Measurements from ENCODE around the gene AGO4. TPM values are rescaled to one million over a fixed set of nuclear protein-coding genes. Genes with fewer than 3 reads are reported as not detected.

The AGO4 gene
- total and polyA plus RNA-seq, 4 donors, result 1.7 to 14.9 (median 7.3) TPM

- Histone ChIP-seq H3K27ac (ENCODE audit: low read depth in 1 of 2, low read length in 2 of 2) (no peak overlapping the region), H3K36me3 (ENCODE audit: control insufficient read depth in 4 of 4, insufficient read depth in 3 of 4, low read depth in 1 of 4, low read length in 3 of 4) (peaks cover 1 to 5% (median 3%) of the 10 kb centered on the region in 4 donors), H3K4me3 (ENCODE audit: low read depth in 1 of 3, low read length in 3 of 3) (no peak overlapping the region), H3K9me3 (ENCODE audit: control insufficient read depth in 4 of 4, low read length in 3 of 4) (no peaks in the 10 kb centered on the region), H3K4me1 (ENCODE audit: control insufficient read depth in 4 of 4, insufficient read depth in 4 of 4, low read length in 3 of 4) (peaks cover 0 to 3% (median 0%) of the 10 kb centered on the region in 4 donors), H3K9ac (ENCODE audit: low read depth in 1 of 2, low read length in 2 of 2) (no peak overlapping the region), H3K27me3 (ENCODE audit: control insufficient read depth in 4 of 4, insufficient read depth in 4 of 4, low read length in 3 of 4) (no peaks in the 10 kb centered on the region)
- no peak for DNase-seq (ENCODE audit: low spot score)
- TF ChIP-seq SP1 (IDR thresholded peaks at IDR 0.05) (no peak), MAX (IDR thresholded peaks at IDR 0.05) (no peak), YY1 (IDR thresholded peaks at IDR 0.05) (no peak), RAD21 (IDR thresholded peaks at IDR 0.05) (no peak), JUND (IDR thresholded peaks at IDR 0.05) (no peak), EGR1 (IDR thresholded peaks at IDR 0.05; ENCODE audit: low read depth in 2 of 2) (no peak), TAF1 (conservative IDR thresholded peaks at IDR 0.05) (no peak), GABPA (IDR thresholded peaks at IDR 0.05 in 1 of 2, conservative IDR thresholded peaks at IDR 0.05 in 1 of 2) (no peak), REST (IDR thresholded peaks at IDR 0.05) (no peak), FOXA2 (IDR thresholded peaks at IDR 0.05) (no peak), FOXA1 (IDR thresholded peaks at IDR 0.05) (no peak), RXRA (IDR thresholded peaks at IDR 0.05) (no peak), ZBTB33 (IDR thresholded peaks at IDR 0.05) (no peak), CTCF (IDR thresholded peaks at IDR 0.05; ENCODE audit: low read depth, low read length, missing input control) (no peak), HNF4G (IDR thresholded peaks at IDR 0.05) (no peak), NR2F2 (IDR thresholded peaks at IDR 0.05) (no peak), ATF3 (IDR thresholded peaks at IDR 0.05) (no peak), HNF4A (conservative IDR thresholded peaks at IDR 0.05) (no peak)
- WGBS, result 79% methylated on average over 3 of the region's 3 CpGs
Measured at GRCh38 chr1:35860696-35861095, 52.9 kb downstream of the AGO4 start.
